HT1080 (cell line): ENCODE measurements around the gene SELENOV. TPM values are rescaled to one million over a fixed set of nuclear protein-coding genes. Genes with fewer than 3 reads are reported as not detected.

Experiments used
- DNase-seq: peaks from one replicate; pipeline ENCODE4 v3.0.0-alpha.2; 2015; ENCODE audit warnings: low read depth
- total RNA-seq: library from RNA; depleted of rRNA; stranded (reverse); fragments of >200 nt; shearing (Covaris generic); gene quantifications from 2 replicates; pipeline ENCODE4 v1.2.3, GENCODE V29; 2014

The SELENOV gene
- total RNA-seq, 1 experiment from 2014 or later = not detected

- DNase-seq = no peak
These were observed 3.5 kb downstream of the SELENOV start for GRCh38 chr19:39518458-39518857.

- no peak for DNase-seq
These were observed 4.0 kb downstream of the SELENOV start for GRCh38 chr19:39518975-39519374.

GRCh38 chr19:39520541-39521484 is 5.9 kb downstream of the SELENOV start:
- no peak for DNase-seq

DNA sequence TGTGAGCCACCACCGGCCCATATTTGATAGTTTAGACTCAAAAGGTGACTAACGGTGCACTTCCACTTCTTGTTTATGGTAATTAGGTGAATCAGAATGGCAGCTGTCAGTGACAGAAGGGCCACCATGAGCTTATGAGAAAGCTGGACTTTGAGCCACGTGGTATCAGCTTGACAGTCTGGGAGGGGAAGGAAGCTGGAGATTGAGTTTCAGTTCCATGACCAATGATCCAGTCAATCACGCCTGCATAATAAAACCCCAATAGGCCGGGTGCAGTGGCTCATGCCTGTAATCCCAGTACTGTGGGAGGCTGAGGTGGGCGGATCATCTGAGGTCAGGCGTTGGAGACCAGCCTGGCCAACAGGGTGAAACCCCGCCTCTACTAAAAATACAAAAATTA is 9.6 kb downstream of the SELENOV start:
- DNase-seq = no peak

DNA sequence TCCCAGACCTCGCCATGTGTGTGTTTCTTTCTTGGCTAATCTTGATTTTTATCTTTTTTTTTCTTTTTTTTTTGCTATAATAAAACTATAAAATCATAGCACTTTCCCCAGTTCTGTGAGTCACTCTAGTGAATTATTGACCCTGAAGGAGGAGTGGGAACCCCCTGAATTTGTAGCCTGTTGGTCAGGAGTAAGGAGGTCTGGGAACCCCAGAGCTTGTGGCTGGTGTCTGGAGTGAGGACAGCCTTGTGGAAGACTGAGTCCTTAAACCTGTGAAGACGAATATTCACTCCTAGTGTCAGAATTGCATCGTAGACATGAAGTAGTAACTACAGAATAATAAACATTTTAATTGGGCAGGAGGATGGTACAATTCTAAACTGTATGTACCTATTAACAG is 10.3 kb downstream of the SELENOV start:
- no peak for DNase-seq

GRCh38 chr19:39531834-39532232 is 16.9 kb downstream of the SELENOV start:
- no peak for DNase-seq

- peak; percentile 85 for DNase-seq
These were observed 17.5 kb downstream of the SELENOV start, which contains the start of gene EID2B for GRCh38 chr19:39532233-39533002. TSS of gene EID2B (minus strand) at chr19:39532852. CDS start at chr19:39532802, 50 bp downstream.

DNA sequence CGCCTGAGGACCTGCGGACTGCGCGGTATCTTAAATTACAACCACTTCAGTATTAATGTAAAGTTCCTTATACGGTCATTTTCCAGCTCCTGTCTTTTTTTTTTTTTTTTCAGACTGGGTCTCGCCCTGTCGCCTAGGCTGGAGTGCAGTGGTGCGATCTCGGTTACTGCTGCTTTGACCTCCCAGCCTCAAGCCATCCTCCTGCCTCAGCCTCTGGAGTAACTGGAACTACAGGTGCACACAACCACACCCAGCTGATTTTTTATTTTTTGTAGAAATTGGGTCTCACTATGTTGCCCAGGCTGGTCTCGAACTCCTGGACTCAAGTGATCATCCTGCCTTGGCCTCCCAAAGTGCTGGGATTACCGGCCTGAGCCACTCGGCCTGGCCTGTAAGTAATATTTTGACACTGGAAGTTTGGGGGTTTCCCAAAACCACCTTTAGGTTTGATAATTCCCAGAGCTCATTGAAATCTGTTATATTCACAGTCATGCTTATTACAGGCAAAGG is 18.1 kb downstream of the SELENOV start:
- DNase-seq = no peak

- DNase-seq = no peak
These were observed 18.9 kb downstream of the SELENOV start for GRCh38 chr19:39533791-39534190.

- no peak for DNase-seq
These were observed 24.2 kb downstream of the SELENOV start for GRCh38 chr19:39539165-39539517.

GRCh38 chr19:39539518-39540332 is 24.8 kb downstream of the SELENOV start, which contains the start of gene EID2:
TSS of gene EID2 (minus strand) at chr19:39540161. CDS start at chr19:39540079, 82 bp downstream.
- peak; percentile 83 for DNase-seq

DNA sequence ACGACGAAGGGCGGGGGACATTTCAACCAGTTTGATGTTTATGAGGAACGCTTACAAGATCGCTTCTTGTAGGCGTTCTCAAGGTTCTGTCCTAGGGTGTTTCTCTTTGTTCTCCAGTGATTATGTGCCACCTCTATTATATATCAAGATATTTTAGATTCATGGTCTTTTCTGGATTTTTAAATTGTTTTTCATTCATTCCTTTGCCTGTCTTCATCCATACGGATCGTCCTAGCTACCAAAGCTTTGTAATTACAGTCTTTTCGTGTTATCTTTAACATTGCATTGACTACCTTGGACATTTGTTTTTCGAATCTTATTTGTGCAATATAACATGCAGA is 25.4 kb downstream of the SELENOV start:
- no peak for DNase-seq

DNA sequence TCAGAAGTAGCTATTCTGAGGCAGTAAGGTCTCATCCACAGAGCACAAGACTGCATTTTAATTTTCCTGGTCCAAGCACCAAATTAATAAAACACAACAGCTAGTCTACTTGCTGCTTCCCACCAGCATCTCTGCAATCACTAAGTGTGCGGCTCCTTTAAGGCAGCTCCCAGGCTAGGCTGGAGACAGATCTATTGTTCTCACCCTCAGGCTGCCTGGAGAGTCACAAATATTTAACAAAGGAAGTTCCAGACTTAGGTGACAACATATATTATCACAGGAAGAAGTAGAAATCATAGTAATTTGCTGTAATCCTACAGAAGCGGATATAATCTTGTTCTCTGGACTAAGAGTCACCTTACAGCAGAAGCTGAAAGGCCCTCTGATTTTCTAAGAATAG is 27.3 kb downstream of the SELENOV start:
- DNase-seq = no peak

DNA sequence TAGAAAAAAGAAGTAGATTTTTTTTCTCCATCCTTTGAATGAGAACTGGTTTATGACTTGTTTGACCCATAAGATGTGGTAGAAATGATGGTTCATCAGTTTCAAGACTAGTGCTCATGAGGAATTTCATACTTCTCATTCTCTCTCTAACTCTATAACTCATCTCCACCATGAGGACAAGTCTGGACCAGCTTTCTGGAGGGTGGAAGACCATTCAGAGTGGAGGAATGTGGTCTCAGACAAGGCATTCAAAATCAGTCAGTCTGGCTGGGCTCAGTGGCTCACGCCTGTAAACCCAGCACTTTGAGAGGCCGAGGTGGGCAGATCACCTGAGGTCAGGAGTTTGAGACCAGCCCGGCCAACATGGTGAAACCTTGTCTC is 28.5 kb downstream of the SELENOV start:
- DNase-seq = no peak

DNA sequence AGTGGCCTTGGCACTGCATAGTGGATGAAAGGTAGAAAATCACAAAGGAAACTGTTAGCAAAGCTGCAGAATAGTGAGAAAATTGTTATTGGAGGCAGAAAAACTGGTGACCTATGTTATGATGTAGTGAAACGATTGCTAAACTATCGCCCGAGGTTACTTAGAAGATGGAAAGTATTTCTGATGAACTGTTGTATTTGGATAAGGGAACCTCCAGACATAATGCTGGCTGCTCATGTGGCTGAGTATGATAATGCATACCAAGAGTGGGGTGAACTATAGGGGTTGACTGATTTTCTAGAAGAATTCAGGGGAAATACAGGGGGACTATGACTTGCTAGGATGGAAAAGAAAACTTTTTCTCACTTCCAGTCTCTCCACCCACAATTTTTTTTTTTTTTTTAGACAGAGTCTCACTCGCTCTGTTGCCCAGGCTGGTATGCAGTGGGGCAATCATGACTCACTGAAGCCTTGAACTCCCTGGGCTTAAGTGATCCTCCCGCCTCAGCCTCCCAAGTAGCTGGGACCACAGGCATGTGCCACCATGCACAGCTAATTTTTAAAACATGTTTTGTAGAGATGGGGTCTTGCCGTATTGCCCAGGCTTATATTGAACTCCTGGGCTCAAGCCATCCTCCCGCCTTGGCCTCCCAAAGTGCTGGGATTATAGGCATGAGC is 29.4 kb downstream of the SELENOV start:
- peak; percentile 53 for DNase-seq

- DNase-seq = no peak
These were observed 30.0 kb downstream of the SELENOV start for GRCh38 chr19:39544911-39545310.

- peak; percentile 17 for DNase-seq
These were observed 31.7 kb downstream of the SELENOV start for GRCh38 chr19:39546599-39546998.

DNA sequence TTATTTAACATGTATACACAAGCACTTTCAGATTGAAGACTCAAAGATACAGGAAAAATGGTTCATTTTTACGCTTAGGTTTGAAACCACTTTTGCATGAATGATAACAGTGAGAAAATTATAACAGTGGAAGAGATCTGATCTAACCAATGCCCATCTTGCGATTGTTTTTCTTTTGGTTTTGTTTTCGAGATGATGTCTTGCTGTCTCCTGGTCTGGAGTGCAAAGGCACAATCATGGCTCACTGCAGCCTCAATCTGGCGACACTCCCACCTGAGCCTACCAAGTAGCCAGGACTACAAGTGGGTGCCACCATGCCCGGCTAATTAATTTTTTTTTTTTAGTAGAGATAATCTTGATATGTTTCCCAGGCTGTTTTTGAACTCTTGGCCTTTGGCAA is 35.3 kb downstream of the SELENOV start:
- DNase-seq = no peak

- DNase-seq = no peak
These were observed 38.2 kb downstream of the SELENOV start for GRCh38 chr19:39553082-39553652.

DNA sequence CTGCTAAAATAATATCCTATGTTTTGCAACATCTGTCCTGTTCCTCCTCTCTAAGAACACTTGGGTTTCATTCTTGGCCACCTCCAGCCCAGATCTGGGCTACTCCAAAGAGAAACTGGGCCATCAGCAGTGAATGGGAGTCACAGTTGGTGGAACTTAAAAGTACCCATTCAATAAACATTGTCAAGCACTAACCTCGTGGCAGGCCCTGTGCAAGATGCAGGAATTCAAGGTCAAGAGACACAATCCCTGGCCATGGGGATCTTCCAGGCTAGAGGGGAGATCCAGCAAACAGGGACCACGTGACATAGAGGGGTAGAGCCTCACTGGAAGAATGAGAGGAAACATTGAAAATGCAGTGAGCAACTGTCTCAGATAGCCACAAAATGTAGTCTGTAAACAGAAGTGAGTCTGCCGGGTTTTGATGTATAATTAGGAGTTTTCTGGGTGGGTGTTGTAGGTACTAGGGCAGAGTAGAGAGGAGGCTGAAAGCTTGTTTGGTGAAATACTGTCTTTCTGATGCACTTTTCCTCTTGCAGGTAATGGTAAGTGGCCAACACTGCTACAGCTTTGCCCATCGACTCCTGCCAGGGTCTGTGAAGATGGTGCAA is 39.9 kb downstream of the SELENOV start:
- no peak for DNase-seq
